Islet precursor cell (in vitro differentiated cells): ENCODE data around the gene KLHL29.

Source experiments
- DNase-seq: peaks from one replicate; pipeline ENCODE4 v3.0.0-alpha.2; 2018

The KLHL29 gene

DNA sequence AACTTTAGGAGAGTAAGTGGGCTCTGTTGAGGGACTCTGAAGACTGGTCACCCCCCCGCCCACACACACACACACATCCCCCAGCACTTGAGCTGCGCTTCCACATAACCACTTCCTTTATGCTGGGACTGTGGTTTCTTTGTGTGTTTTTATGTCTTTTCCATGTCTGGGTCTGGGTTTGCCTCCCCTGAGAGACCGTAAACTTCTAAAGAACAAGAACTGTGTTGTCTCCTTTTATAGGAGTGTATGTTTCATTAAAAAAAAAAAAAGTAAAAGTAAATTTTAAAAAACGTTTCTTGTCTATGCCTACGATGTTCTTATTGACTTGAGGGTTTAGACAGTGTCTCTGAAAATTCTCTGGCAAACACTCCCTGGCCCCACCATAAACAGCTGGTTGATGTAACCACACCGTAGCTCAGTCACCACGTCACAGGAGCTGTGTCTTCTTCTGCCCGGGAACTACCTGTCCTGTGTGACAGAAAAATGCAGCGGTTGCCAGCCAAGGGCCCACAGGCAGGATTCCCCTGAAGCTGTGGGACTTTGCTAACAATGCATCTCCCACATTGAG, 68.0 kb downstream of the KLHL29 start:
- DNase-seq, result peak; percentile 76

GRCh38 chr2:23453432-23453831, 68.5 kb downstream of the KLHL29 start:
- no peak for DNase-seq

DNA sequence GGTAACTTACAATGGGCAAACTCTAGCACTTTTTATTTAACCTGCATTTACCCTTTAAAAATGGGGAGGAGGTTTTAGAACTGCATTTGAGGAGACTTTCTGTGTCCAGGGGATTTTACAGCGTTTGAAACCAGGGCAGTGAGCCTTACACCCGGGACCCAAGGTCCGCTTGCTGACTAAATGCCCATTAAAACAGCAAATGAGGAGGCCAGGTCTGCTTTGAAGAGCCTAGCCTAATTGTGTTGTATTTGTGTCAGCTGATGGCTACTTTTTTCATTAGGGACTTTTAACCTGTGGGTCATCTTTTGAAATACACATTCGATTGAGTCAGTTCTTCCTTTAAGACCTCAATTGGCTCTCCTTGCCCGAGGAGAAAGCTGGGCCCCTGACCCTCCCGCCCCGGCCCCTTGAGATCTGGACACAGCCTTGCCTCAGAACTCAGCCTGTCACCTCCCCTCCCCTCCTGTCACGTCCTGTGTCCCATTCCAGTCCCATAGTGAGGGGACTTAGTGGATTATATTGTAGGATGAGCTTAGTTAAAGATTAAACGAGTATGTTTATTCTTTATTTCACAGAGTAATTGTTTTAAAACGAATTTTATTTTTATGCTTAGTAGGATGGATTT, 69.0 kb downstream of the KLHL29 start:
- peak; percentile 73 for DNase-seq

GRCh38 chr2:23454501-23455120, 69.6 kb downstream of the KLHL29 start:
- no peak for DNase-seq

- no peak for DNase-seq
These were observed 71.4 kb downstream of the KLHL29 start for GRCh38 chr2:23456396-23456795.

DNA sequence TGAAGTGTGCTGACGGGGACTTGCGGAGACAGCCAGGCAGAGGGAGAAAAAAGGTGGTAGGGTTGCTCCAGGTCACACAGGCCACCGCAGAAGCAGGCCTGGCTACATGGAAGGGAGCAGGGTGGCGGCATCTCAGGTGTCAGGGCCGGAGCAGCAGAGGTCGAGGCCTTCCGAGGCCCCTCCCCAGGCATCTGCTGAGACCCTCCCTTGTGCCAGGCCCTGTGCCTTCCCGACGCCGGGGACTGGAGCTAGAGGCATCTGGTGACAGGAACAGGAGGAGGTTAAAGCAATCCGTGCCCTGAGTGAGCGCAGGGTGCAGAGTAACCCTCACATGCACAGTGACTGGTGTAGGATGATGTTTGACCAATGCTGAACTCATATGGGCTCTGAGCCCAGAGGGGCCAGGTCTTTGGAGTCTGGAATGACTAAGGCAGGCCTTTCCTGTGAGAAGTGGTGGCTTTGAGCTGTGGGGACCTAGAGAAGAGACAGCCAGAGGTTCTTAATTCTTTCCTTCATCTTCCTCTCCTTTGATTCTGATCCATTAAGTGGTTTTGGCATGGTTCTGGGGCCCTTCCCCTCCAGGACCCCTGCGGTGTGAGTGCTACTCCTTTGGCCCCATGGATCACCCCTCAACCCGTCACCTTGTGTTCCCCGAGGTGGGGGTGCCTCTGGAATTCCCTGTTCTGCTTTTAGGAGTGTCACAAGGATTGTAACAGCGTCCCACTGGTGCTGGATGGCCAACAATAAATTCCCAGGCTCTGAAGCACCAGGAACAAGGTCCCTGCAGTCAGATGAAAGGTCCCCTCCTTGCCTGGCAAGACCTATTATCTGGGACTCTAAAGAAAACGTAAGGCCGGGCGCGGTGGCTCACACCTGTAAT, 72.1 kb downstream of the KLHL29 start:
- no peak for DNase-seq

- DNase-seq, result no peak
These were observed 73.2 kb downstream of the KLHL29 start for GRCh38 chr2:23457990-23458682.

- no peak for DNase-seq
These were observed 74.1 kb downstream of the KLHL29 start for GRCh38 chr2:23459032-23459431.

GRCh38 chr2:23460228-23460627, 75.2 kb downstream of the KLHL29 start:
- DNase-seq, result no peak

GRCh38 chr2:23460993-23461392, 76.0 kb downstream of the KLHL29 start:
- no peak for DNase-seq

DNA sequence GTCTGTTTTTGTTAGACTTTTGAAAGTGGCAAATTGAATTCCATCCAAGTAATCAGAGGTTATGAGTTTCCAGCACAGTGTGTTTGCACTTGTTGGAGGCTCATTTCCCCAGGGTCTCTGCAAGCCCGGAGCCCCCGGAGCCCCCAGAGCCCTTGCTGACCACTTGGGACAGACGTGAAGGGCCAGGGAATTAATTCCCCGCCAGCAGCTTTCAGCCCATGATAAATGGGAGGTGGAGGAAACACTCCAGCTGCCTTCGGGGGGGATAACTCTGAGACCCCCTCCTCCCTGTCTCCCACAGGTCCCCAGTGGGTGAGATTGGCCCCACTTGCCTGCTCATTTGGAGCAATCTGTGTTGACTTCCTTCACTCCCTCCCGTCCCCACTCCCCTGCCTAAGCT, 79.2 kb downstream of the KLHL29 start:
- no peak for DNase-seq

GRCh38 chr2:23464905-23465537, 80.0 kb downstream of the KLHL29 start:
- no peak for DNase-seq

DNA sequence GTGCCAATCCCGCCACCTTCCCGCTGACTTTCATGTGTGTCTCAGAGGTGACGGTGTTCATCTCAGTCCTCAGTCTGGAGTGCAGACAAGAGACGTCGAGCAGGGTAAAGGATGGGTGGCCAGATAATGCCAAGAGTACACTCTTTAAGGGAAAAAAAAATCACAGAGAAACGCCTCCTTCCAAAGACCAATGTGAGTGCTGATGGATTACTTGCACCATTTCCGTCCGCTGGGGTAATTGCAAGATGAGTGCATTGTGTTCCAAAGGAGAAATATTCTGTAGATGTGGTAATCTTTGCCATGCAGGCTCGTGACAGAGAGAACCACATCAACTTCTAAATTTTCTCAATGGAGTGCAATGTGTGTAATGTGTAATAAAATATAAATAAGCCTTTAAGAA, 81.0 kb downstream of the KLHL29 start:
- no peak for DNase-seq

DNA sequence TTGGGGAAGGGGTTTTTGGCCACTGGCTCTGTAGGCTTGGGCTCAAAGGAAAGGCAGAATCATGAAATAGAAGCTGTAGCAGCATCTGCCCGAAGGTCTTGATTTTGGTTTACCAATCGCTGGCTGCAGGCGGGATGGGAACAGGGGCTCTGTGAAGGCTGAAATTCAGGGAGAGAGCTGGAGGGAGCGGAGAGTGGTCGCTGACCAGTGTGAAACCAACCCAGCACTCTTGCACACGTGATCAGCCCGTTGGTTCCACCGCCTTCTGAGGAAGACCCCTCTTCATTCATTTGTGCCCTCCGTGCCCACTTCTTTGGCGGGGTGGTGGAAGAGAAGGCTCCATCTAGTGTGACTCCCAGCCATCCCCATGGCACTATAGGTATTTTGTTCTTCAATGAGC, 82.6 kb downstream of the KLHL29 start:
- DNase-seq, result no peak

- DNase-seq, result no peak
These were observed 83.6 kb downstream of the KLHL29 start for GRCh38 chr2:23468474-23469141.

DNA sequence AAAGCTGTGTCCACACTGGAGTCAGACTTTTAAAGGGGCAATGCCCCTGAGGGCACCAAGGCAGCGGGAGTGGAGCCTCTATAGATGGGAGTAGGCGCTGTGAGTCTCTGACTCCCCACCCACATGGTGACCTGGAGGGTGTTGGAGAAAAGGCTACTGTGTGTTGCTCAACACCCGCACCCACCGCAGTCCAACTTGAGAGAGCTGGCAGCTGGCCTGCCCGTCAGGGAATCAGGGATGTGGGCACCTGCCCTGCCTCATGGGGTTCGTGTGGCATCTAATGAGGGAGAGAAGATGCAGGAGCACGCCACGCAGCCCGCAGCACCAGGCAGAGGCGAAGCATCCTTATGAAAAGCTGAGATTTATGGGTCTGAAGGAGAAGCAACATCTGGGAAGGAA, 84.2 kb downstream of the KLHL29 start:
- DNase-seq, result no peak

- DNase-seq, result no peak
These were observed 90.1 kb downstream of the KLHL29 start for GRCh38 chr2:23475036-23475435.

DNA sequence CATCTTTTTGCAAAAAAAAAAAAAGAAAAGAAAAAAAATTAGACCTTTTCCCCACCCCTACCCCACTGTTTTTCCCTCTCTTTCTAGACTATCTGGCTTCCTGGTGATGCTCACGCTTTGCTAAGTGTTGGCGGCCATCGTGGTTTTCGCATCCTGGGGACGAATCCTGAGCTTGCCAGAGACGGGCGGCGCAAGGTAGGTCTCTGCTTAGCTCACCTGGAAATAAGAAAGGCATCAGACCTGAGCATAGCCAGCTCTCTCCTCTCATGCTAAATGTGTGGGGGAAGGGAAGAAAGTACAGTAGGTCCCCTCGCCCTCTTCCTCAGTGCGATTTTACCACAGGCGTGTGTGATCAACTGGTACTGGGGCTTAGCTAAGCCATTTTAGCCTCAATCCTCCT, 90.5 kb downstream of the KLHL29 start:
- no peak for DNase-seq

DNA sequence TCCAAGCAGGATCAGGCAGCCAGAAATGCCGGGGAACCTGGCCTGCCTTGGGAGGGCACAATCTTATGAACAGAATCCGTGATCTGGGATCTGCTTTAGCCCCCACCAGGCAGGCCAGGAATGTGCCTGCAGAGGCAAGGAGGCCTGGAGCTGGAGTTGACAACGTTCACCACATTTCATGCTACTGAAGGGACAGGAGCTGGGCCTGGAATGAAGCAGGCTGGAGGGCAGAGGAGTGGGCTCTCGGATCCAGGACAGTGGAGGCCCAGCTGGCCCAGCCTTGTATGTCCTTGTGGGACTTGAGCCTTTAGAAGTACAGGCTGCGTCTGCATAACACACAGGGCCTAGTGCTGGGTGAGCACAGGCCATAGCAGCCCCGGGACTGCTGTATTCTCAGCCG, 91.8 kb downstream of the KLHL29 start:
- peak; percentile 81 for DNase-seq

DNA sequence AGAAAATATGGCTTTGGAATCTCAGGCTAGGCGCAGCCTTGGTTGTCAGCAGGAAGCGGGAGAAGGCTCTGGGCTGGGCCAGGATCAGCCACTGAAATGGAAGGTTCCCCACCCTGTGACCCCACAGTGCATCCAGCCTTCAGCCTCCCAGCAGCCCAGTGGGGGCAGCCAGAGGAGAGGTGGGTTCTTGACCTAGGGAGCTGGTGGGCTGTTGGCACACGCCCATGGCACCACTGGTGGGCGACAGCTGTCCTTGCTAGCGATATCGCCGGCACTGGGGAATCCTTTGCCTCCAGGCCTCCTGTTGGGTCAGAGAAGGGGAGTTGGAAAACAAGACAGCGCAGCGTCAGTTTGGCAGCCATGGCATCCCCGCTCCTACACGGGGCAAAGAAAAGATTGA, 92.4 kb downstream of the KLHL29 start:
- DNase-seq, result no peak

DNA sequence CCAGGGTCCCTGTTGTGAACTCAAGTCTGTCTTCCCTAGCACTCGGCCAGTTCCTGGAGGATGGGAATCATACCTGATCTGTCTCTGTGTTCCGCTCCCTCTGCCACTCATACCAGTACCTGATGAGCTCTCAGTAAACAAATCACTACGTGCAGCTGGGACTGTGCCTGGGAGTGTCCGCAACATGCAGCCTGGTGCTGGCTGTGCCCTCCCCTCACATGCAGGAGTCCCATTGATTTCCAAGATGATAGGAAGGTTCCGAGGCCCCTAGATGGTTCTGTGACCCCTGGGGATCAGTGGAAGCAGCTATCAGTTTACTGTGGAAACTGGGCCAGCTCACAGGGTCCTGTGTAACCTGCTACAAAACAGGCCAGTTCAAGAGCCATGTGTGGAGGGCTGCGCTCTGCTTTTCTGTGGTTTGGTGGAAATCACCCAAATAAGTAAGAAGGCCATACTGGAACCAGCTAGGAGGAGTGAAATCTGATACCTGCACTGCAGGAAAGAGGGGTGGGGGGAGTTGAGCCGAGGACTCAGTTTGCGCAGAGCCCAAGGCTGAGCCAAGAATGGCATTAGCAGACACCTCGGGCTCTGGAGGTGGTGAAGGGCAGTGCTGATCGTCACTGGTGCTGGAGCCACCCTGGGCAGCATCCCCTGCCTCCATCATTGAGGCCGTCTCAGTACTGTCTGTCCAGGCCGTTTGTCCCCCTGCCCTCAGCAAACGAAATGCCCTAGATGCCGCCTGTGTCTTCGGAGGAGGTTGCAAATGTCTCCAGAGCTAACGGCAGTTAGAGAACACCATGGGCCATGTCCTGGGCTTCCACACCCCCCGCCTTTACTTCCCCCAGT, 93.3 kb downstream of the KLHL29 start:
- DNase-seq, result no peak
